Pericardium fibroblast (primary cell): ENCODE measurements around the gene KLHDC3. TPM values are rescaled to one million over a fixed set of nuclear protein-coding genes. Genes with fewer than 3 reads are reported as not detected.

Source experiments
- total RNA-seq: library from RNA; depleted of rRNA; stranded (reverse); fragments of >200 nt; gene quantifications from 2 replicates; pipeline ENCODE4 v1.2.3, GENCODE V29; 2015

Gene KLHDC3, protein sequence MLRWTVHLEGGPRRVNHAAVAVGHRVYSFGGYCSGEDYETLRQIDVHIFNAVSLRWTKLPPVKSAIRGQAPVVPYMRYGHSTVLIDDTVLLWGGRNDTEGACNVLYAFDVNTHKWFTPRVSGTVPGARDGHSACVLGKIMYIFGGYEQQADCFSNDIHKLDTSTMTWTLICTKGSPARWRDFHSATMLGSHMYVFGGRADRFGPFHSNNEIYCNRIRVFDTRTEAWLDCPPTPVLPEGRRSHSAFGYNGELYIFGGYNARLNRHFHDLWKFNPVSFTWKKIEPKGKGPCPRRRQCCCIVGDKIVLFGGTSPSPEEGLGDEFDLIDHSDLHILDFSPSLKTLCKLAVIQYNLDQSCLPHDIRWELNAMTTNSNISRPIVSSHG
- 112 and 172 TPM in 2 replicates for total RNA-seq

GRCh38 chr6:43013843-43014433, at the start of gene KLHDC3, which contains the start of gene MEA1:
TSS of gene KLHDC3 (plus strand) at chr6:43014249. CDS start at chr6:43017193, 2,944 bp downstream.
TSS of gene MEA1 (minus strand) at chr6:43013946. CDS start at chr6:43013813, 133 bp downstream.

DNA sequence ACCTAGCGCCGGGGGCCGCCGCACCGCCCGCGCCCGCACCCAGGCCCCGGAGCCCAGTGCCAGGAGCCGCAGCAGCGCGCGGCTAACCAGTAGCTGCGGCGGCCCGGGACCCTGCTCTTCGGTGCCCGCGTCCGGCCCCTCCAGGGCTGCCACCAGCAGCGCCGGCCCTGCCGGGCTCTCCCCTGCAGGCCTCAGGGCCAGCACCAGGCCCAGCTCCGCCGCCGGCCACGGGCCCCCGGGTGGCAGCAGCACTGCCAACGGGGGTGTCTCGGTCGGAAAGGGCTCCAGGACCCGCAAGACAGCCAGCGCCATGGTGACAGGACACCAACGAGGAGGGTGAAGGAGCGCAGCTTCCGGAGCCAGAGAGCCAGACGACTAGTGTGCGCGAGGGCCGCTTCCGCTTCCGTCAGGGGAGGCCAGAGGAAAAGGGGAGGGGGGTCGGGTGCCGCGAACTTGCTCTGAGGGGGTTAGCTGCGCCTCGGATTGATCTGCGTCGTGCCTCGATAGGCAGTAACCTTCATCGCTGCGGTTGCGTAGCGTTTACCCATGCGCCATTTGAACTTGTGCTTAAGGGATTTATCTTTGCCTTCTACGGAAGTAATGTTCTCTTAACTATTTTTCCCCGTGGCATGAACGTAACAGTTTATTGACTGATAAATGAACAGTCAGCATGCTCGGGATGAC, 35.1 kb upstream of the KLHDC3 start, which contains the start of gene PEX6:
TSS of gene PEX6 (minus strand) at position 343 of the 684 bp plus-strand sequence. CDS start at position 312, 31 bp downstream.

GRCh38 chr6:42984001-42984923, 29.8 kb upstream of the KLHDC3 start, which contains the start of gene PPP2R5D:
TSS of gene PPP2R5D (plus strand) at chr6:42984570. CDS start at chr6:42984678, 108 bp downstream.

GRCh38 chr6:43021270-43022047, 7.4 kb downstream of the KLHDC3 start, which contains the start of gene RRP36:
TSS of gene RRP36 (plus strand) at chr6:43021623. CDS start at chr6:43021655, 32 bp downstream.

DNA sequence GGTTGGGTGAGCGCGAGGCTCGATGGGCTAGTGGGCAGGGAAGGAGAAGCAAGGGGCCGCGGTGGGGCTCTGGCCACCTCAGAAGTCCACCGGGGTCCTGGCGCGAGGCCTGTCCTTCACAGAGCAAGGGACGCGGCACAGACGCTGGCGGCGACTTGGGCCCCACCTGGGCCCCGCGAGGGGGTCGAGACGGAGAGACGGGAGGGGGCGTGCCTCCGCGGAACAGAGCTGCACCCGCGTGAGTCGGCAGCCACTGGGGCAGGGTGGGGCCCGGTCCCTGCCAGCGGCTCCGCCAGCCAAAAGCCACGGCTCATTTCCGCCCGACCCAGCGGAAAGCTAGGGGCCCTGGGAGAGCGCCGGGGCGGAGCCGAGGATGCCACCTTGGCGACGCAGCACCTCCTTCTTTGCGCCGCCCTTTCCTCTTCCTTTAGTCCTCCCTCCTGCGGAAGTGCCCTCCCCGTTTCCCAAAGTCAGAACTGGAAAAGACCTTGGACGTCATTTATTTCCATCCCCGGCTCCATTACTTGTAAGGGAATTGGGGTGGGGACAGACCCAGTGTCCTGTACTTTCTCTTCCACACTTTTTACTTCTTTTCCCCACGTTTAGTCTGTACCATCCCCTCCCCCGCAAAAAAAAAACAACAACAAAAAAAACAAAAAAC, 39.6 kb downstream of the KLHDC3 start, which contains the start of gene CUL7:
TSS of gene CUL7 (minus strand) at position 307 of the 661 bp plus-strand sequence. CDS start 1,063 bp downstream, outside the sequence.

DNA sequence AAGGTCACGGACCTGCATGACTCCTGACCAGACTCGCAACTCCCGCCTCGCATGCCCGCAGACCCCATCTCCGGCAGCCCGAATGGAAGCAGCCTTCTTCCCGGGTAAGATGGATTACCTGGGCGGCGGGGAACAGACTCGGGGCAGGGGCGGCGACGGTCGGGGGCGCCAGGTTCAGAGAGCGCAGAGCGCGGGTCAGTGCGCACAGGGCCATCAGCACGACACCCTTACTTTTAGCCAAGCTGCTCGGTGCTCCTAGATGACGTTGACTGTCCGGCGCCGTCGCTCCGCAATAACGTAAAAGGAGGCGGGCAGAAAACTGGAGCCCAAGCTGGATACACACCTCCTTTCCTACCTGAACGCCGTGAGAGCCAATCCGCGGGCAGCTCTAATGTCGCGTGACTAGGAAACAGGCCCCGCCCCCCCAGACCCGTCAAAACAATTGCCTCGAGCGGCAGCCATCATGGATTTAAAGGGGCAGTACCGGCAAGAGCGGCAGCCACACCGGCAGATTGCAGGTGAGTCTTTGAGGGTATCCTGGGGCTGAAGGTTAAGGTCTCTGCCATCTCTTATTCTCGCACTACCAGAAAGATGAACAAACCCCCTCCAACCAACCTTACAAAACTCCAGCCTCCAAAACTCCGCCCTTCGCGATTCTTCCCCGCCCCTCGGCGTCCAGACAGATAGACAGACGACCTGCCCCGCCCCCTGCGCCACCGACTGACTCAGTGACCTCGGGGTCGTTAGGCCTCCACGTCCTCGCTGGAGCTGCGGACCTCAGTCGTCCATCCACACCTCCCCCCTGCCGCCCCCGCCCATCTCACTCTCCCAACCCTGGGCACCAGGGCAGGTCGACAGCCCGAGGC, 45.4 kb downstream of the KLHDC3 start, which contains the start of the genes KLC4 and MRPL2:
TSS of gene KLC4 (plus strand) at position 464 of the 866 bp plus-strand sequence. CDS start 1,705 bp downstream, outside the sequence.
TSS of gene MRPL2 (minus strand) at position 267 of the 866 bp plus-strand sequence. CDS start at position 214, 53 bp downstream.

Other genes starting within 250 kb of the KLHDC3 start
- gene BICRAL, start 232.2 kb upstream of the KLHDC3 start, total RNA-seq = 4.7 and 6.0 TPM in 2 replicates
- 61.5 and 65.8 TPM in 2 replicates for gene RPL7L1, start 134.6 kb upstream of the KLHDC3 start, total RNA-seq
- not detected in 2 replicates for gene PTCRA, start 98.2 kb upstream of the KLHDC3 start, total RNA-seq
- 31.3 and 44.8 TPM in 2 replicates for gene CNPY3, start 84.8 kb upstream of the KLHDC3 start, total RNA-seq
- not detected in 2 replicates for gene GNMT, start 53.5 kb upstream of the KLHDC3 start, total RNA-seq
- 30.1 and 40.1 TPM in 2 replicates for gene PEX6, start 35.1 kb upstream of the KLHDC3 start, total RNA-seq
- gene PPP2R5D, start 29.7 kb upstream of the KLHDC3 start, total RNA-seq = 40.0 and 50.5 TPM in 2 replicates
- gene MEA1, start 303 bp upstream of the KLHDC3 start, total RNA-seq = 54.0 and 96.0 TPM in 2 replicates
- gene RRP36, start 7.4 kb downstream of the KLHDC3 start, total RNA-seq = 42.2 and 73.4 TPM in 2 replicates
- 22.2 and 27.6 TPM in 2 replicates for gene CUL7, start 39.6 kb downstream of the KLHDC3 start, total RNA-seq
- gene MRPL2, start 45.2 kb downstream of the KLHDC3 start, total RNA-seq = 13.4 and 23.5 TPM in 2 replicates
- 15.3 and 47.3 TPM in 2 replicates for gene KLC4, start 45.4 kb downstream of the KLHDC3 start, total RNA-seq
- gene PTK7, start 62.1 kb downstream of the KLHDC3 start, total RNA-seq = 171 and 174 TPM in 2 replicates
- gene SRF, start 157.0 kb downstream of the KLHDC3 start, total RNA-seq = 20.3 and 31.0 TPM in 2 replicates
- 16.0 and 29.5 TPM in 2 replicates for gene CUL9, start 167.9 kb downstream of the KLHDC3 start, total RNA-seq
- 93.9 and 147 TPM in 2 replicates for gene DNPH1, start 215.2 kb downstream of the KLHDC3 start, total RNA-seq
- not detected in 2 replicates for gene TTBK1, start 229.2 kb downstream of the KLHDC3 start, total RNA-seq